Measurements from ENCODE around the gene CHTF18. TPM values are rescaled to one million over a fixed set of nuclear protein-coding genes. Genes with fewer than 3 reads are reported as not detected.
A peak's percentile ranks its signal among the peaks of the same experiment; 100 is the strongest.

CHTF18 gene
- 40.0 and 49.3 TPM in 2 replicates for total RNA-seq (2013; cell fraction: nucleolus; rRNA removed)
- 25.6 and 30.0 TPM in 2 replicates for total RNA-seq (2014; rRNA removed)
- 6.4 and 8.8 TPM in 2 replicates for total RNA-seq (2014; rRNA removed; fragmentation: Illumina TruSeq; extraction: Trizol)
- total RNA-seq (2021), result 76.0 and 87.8 TPM in 2 replicates
- 7.8 TPM for polyA plus RNA-seq (2011; ENCODE audit: low read depth)
- polyA plus RNA-seq (2011; rRNA removed), result 4.3 and 7.2 TPM in 2 replicates
- 15.4 and 27.1 TPM in 2 replicates for polyA plus RNA-seq (2011; cell fraction: cytosol; rRNA removed)
- polyA plus RNA-seq (2011; cell fraction: nucleus; rRNA removed), result 280 and 396 TPM in 2 replicates
- polyA plus RNA-seq (2012), result 24.4 and 30.7 TPM in 2 replicates
- 0.33 and 1.7 TPM in 2 replicates for polyA plus RNA-seq (2014; fragmentation: Illumina TruSeq; extraction: Trizol)
- 1 to 10 TPM; 1.6 to 6.2 TPM for polyA plus RNA-seq (2014; fragmentation: Nextera tagmentation; extraction: Ambion mirVana)
- 44.1 and 51.1 TPM in 2 replicates for polyA plus RNA-seq (2014; rRNA removed)
- 10 to 100 TPM; 48.3 to 62.6 TPM for polyA plus RNA-seq (2016; fragmentation: Nextera tagmentation; extraction: Ambion mirVana)
- 5.6 and 12.4 TPM in 2 replicates for polyA minus RNA-seq (2011; rRNA and poly(A)+ RNA removed)
- polyA minus RNA-seq (2011; cell fraction: cytosol; rRNA and poly(A)+ RNA removed), result 8.0 and 11.6 TPM in 2 replicates
- 28.0 and 44.2 TPM in 2 replicates for polyA minus RNA-seq (2011; cell fraction: nucleus; rRNA and poly(A)+ RNA removed)
- percentile 54 among the genes with signal in this experiment for Bru-seq, nascent RNA
- BruChase-seq, experiment 1, labeled RNA remaining after a 6-hour chase, result percentile 60 among the genes with signal in this experiment
- BruChase-seq, experiment 2, labeled RNA remaining after a 2-hour chase, result percentile 57 among the genes with signal in this experiment
- long read RNA-seq, experiment 1, transcript CHTF18-201 (22 exons, 3,090 nt), result major isoform, 18 of 29 reads
- long read RNA-seq, experiment 1, partial matches to known transcripts, result 1 of 29 reads
- long read RNA-seq, experiment 1, other reads (novel, unspliced or antisense), result 9 of 29 reads
- long read RNA-seq, experiment 2, partial matches to known transcripts, result 1 of 2 reads
- long read RNA-seq, experiment 2, other reads (novel, unspliced or antisense), result 0 of 2 reads

GRCh38 chr16:788399-789126 is at the start of gene CHTF18:
Gene CHTF18, plus strand, starts transcription at chr16:788620. Its CDS starts 65 bp downstream, at chr16:788685.
- H4K20me1 ChIP-seq (ENCODE audit: control insufficient read depth, insufficient read depth), result no peaks in the 10 kb centered on the region
- WGBS (ENCODE audit: insufficient coverage, insufficient replicate concordance, low lambda C conversion rate, missing lambda C conversion rate), result under 1% methylated on average over 74 of the region's 97 CpGs
- ChIA-PET RAD21 (ENCODE audit: unreplicated experiment) (interaction anchor here (1.1 to 1.6 kb wide), 4 partner anchors 51 to 76 kb away, joined by 5 to 10 read pairs (median 8); partner anchors contain the start of gene ANTKMT), CTCF (interaction anchor here (0.6 to 5.2 kb wide), 3 partner anchors 43 to 76 kb away, joined by 4 to 32 read pairs (median 5); no protein-coding TSS in a partner anchor), POLR2A (interaction anchor here (0.5 to 2.1 kb wide), 5 partner anchors 18 to 917 kb away, joined by 3 to 12 read pairs (median 4); partner anchors contain the start of genes ANTKMT, MAPK8IP3 and METRN), SMC1A (ENCODE audit: uncharacterized antibody, unreplicated experiment) (interaction anchor here (1.1 to 1.5 kb wide), 2 partner anchors 69 to 76 kb away, joined by 3 to 5 read pairs; no protein-coding TSS in a partner anchor)
- peak within 1 kb of the TSS; percentile 85 for H3K4me2 ChIP-seq (ENCODE audit: control insufficient read depth, insufficient read depth)
- H3K36me3 ChIP-seq (ENCODE audit: control insufficient read depth in 2 of 2, insufficient read depth in 2 of 2, low read length in 1 of 2), result peaks cover 0 to 21% of the 10 kb centered on the region in 2 experiments; a peak in 2 of 4 replicates
- H3K9me3 ChIP-seq (replicated peaks; ENCODE audit: control insufficient read depth, insufficient read depth, low read length), result no peaks in the 10 kb centered on the region
- intact Hi-C loops (cut with micrococcal nuclease; ENCODE audit: unreplicated experiment) (loop anchor here (5.0 kb wide), 1 partner anchor 46 kb away; the partner anchor contains the start of gene CIAO3), in situ Hi-C loops (cut with MboI) (loop anchor here (5.0 kb wide), 2 partner anchors 46 to 76 kb away; partner anchors contain the start of gene CIAO3)
- H3K79me2 ChIP-seq (ENCODE audit: control insufficient read depth, insufficient read depth, low read length), result peaks cover 24% of the 10 kb centered on the region
- TSS peak; percentile 78 for BruUV-seq (replicated peaks)
- ATAC-seq (peak; percentile 91), FAIRE-seq (peak; percentile 27), DNase-seq (ENCODE audit: low read depth, low spot score) (peak; percentile 45)
- H3K27me3 ChIP-seq (replicated peaks in 1 of 2; ENCODE audit: control insufficient read depth in 2 of 2, insufficient read depth in 2 of 2, low read length in 1 of 2), result no peaks in the 10 kb centered on the region
- peak within 1 kb of the TSS; percentile 69 for H3K27ac ChIP-seq (ENCODE audit: control insufficient read depth, insufficient read depth)
- H3K4me1 ChIP-seq (ENCODE audit: control insufficient read depth, insufficient read depth, low read length), result peaks cover 9% of the 10 kb centered on the region
- peak within 1 kb of the TSS; percentile 90 for H3K9ac ChIP-seq (ENCODE audit: control insufficient read depth, insufficient read depth, low read length)
- H3K4me3 ChIP-seq, result peak within 1 kb of the TSS; percentile 89
- H2AFZ ChIP-seq (ENCODE audit: control insufficient read depth, low read depth, low read length), result peak within 1 kb of the TSS; percentile 89
- TF ChIP-seq NFIC (IDR thresholded peaks at IDR 0.05; ENCODE audit: low read depth, low read length) (no peak), MYC (IDR thresholded peaks at IDR 0.05; ENCODE audit: insufficient read depth, insufficient read length, insufficient replicate concordance, low read length, severe bottlenecking) (no peak), POLR2AphosphoS5 (IDR thresholded peaks at IDR 0.05; ENCODE audit: low read length) (no peak), ZBED1 (IDR thresholded peaks at IDR 0.05; ENCODE audit: borderline replicate concordance) (no peak), RAD51 (IDR thresholded peaks at IDR 0.05) (no peak), KDM1A (IDR thresholded peaks at IDR 0.05; ENCODE audit: borderline replicate concordance) (no peak), POLR2A (IDR thresholded peaks at IDR 0.05; ENCODE audit: low read depth, low read length) (peak; percentile 76), SIX5 (IDR thresholded peaks at IDR 0.05; ENCODE audit: low read depth, low read length, severe bottlenecking) (no peak), CREM (IDR thresholded peaks at IDR 0.05; ENCODE audit: low read depth) (no peak), PBX3 (IDR thresholded peaks at IDR 0.05; ENCODE audit: insufficient replicate concordance, low read depth, low read length) (peak; percentile 89), IRF4 (IDR thresholded peaks at IDR 0.05; ENCODE audit: low read depth, low read length) (no peak), CREB1 (IDR thresholded peaks at IDR 0.05; ENCODE audit: low read depth) (peak; percentile 60), SMARCA5 (IDR thresholded peaks at IDR 0.05) (no peak), TCF3 (IDR thresholded peaks at IDR 0.05; ENCODE audit: borderline replicate concordance, insufficient read depth, low read depth, low read length) (no peak), SREBF1 (IDR thresholded peaks at IDR 0.05; ENCODE audit: low read length) (no peak), SIN3A (IDR thresholded peaks at IDR 0.05; ENCODE audit: low read depth, low read length) (peak; percentile 97), ESRRA (IDR thresholded peaks at IDR 0.05; ENCODE audit: low read length) (no peak), JUNB (IDR thresholded peaks at IDR 0.05) (no peak), RBBP5 (conservative IDR thresholded peaks at IDR 0.05) (no peak)

Data from GM12878 (cell line).